ENCODE results near the gene CDC42EP3.
A peak's percentile ranks its signal among the peaks of the same experiment; 100 is the strongest.

The CDC42EP3 gene

GRCh38 chr2:37633845-37634244, 37.6 kb downstream of the CDC42EP3 start:
- DNase-seq: no peak

GRCh38 chr2:37633234-37633633, 38.2 kb downstream of the CDC42EP3 start:
- no peak for DNase-seq

GRCh38 chr2:37632310-37632709, 39.1 kb downstream of the CDC42EP3 start:
- no peak for DNase-seq

- DNase-seq: no peak
Observed at GRCh38 chr2:37631698-37632097, 39.7 kb downstream of the CDC42EP3 start.

DNA sequence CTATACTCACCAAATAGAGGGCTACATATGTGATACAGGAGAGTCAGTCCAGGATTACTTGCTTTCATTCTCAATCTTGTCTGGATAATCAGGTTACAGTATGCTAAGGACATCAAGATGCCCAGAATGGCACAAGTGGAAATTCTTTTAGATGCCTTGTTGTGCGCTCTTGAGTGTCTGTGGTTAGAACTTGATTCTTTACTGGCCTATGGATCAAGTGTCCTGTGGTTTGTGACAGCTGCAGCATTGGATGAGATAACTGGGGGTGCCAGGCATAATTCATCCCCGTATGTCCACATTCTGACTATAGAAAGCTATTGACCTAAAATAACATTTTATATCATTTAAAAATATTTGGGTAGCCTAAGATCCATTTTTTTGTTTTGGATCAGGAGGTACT, 40.1 kb downstream of the CDC42EP3 start:
- DNase-seq: no peak

GRCh38 chr2:37630776-37631175, 40.7 kb downstream of the CDC42EP3 start:
- DNase-seq: no peak

DNA sequence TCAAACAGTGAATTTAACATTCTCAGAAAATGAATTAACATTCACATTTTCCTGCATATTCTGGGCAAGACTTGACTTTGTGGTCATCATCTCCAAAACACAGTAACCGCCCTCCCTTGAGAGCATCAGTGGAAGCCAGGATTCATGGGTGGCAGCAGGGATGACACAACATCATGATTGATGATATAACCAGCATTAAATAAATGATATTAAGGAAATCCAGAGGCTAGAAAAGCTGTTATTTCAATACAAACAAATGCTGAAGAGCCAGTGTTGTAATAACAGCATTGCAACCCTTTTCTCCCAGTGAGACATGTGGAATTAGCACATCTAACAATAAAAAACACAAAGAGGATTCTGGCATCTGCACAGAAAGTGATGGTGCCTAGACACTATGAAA, 41.1 kb downstream of the CDC42EP3 start:
- no peak for DNase-seq

GRCh38 chr2:37629529-37629928, 41.9 kb downstream of the CDC42EP3 start:
- no peak for DNase-seq

DNA sequence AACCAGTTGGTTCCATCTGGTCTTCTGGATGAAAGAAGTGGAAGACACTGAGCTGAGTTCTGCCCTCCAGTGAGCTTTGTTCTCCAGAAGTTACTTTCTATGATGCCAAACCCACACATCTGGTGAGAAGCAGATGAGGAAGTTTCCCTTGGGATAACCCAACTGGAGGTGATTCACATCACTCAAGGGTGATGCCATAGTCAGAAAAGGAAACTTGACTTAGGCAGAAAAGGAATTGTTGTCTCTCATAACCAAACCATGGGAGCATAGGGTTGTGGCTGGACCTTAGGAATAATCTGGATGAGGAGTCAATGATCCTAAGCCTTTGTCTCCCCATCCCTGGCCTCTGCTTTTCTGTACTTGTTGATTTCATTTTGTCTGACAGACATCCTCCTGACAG, 43.7 kb downstream of the CDC42EP3 start:
- DNase-seq: no peak

- peak; percentile 70 for DNase-seq
Observed at GRCh38 chr2:37625796-37626571, 45.5 kb downstream of the CDC42EP3 start.

DNA sequence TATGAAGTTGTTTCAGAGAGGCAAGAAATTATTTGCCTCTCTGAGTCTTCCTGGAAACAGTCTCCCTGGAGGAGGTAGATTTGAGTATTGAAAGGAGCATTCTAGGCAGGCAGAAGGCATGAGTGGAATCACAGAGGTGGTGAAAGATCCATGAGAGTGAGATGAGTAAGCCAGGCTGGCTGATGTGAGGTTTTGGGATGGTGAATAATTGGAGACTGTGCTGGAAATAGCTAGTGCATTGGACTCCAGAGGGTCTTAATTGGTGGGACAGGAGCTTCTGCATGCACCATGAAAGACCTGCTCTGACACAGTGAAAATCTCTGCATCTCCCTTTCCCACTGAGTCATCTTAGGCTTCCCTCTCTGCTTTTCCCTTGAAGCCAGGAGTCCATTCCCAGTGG, 46.3 kb downstream of the CDC42EP3 start:
- no peak for DNase-seq

DNA sequence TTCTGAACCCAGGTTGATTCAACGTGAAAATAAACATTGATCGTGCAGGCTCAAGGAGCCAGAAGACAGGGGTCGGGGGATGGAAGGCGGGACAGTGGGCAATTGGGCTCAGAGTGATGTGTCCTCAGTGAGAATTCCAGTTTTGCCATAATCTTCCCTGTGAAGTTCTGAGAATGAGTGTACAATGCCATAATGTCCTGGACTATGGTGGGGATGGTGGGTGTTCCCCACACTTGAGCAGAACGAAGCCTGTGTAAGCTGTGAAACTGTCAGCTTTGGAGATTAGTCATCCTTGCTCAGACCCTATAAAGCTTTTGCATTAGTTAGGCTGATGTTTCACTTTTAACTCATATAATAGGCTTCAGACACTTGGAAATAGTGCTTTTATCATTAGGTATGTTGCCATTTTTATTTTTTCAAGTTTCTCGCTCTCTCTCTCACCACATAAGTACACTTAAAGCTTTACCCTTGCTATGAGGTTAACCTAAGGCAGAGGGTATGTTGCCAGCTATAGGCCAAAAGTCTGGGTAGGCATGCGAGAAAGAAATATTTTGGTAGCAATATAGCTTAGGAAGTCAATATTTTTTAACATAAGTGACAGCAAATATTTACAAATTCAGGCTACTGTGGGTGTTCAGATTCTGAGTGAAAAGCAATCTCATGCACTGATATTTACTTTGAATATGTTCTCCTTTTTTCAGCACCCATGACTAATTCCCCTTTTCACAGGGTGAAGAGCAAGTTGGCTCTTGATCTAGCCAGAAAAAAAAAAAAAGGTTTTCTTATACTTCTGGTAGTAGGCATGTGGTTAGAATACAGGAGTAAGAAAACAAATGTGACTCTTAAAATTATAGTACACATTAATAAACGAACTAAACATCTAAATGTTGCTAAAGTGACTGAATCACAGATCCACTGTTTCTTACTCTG, 47.2 kb downstream of the CDC42EP3 start:
- DNase-seq: peak; percentile 29

DNA sequence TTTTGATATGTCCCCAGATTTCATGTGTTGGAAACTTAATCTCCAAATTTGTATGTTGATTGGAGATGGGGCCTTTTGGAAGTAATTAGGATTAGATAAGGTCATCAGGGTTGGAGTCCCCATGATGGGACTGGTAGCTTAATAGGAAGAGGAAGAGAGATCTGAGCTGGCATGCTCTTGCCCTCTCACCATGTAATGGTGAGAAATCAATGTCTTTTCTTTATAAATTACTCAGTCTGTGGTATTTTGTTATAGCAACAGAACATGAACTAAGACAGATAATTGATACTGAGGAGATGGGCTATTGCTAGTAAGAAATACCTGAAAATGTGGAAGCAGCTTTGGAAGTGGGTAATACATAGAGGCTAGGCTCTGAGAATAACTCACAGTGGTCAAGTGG, 48.0 kb downstream of the CDC42EP3 start:
- DNase-seq: no peak

- DNase-seq: no peak
Observed at GRCh38 chr2:37622450-37623100, 48.9 kb downstream of the CDC42EP3 start.

- no peak for DNase-seq
Observed at GRCh38 chr2:37621199-37621598, 50.2 kb downstream of the CDC42EP3 start.

- no peak for DNase-seq
Observed at GRCh38 chr2:37619959-37620300, 51.5 kb downstream of the CDC42EP3 start.

DNA sequence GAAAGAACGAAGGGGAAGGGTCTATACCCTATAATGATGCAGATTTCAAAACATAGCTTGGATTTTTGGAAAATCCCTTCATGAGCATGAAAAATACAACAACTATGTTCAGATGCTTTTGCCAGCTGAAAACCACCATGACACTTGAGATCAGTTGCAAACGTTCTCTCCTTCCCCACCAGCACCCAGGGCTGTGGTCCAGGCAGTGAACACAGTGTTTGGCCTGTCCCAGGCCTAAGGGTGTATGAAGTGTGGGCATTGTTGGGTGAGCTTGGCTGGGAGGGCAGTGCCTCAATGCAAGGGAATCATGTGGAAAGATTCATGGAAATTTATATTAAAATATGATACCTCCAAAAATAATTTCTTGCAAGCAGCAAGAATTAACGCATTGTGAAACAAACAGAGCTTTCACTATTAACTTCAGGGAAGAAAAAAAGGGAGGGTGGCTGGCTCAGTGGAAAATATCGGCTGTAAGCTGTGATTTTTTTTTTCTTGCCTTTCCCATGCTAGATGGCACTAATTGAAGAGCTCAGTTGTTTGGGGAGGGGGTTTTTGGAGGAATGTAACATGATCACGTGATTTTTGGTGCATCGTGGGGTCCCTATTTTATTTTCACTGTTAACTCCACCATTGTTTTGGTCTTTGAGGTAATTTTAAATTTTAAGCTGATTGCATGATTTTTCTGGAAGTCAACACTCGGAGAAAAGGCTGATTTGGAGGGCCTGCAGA, 52.0 kb downstream of the CDC42EP3 start:
- no peak for DNase-seq

DNA sequence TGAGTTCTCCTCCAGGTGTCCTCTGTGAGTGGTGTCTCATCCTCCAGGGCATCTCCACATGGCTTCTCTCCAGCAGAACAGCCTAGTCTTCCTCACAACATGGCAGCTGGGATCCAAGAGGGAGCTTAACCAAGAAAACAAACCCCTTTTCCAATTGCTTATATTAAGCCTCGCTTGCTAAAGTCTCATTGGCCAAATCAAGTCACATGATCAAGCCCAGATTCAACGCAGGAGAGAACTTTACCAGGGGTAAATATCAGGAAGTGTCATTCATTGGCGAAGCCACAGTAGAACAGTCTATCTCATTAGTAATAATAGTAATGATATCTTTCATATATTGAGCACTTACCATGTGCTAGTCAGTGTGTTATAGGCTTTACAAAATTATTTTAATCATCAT, 53.1 kb downstream of the CDC42EP3 start:
- DNase-seq: no peak

DNA sequence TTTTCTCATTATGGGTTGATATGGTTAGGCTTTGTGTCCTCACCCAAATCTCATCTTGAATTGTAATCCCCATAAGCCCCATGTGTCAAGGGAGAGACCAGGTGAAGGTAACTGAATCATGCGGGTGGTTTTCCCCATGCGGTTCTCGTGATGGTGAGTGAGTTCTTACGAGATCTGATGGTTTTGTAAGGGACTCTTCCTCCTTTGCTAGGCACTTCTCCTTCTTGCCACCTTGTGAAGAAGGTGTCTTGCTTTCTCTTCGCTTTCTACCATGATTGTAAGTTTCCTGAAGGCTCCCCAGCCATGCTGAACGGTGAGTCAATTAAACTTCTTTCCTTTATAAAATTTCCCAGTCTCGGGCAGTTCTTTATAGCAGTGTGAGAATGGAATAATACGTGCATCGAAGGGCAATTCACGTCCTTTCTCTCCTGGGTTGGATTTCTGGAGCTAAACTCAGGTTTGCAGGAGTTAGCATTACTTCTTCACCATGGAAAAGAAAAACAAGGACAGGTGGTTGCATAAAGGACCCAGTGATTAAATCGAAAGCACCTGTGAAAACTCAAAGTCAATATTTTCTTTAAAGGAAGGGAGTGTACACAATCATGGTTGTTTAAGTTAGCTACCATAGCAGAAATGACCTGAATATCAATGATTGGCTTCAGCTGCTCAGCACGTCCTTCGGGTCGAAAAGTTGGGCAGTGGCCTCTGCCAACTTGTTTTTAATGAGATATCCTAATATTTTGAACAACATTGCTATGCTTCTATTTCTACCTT, 54.1 kb downstream of the CDC42EP3 start:
- DNase-seq: no peak

GRCh38 chr2:37616677-37617005, 54.8 kb downstream of the CDC42EP3 start:
- no peak for DNase-seq

DNA sequence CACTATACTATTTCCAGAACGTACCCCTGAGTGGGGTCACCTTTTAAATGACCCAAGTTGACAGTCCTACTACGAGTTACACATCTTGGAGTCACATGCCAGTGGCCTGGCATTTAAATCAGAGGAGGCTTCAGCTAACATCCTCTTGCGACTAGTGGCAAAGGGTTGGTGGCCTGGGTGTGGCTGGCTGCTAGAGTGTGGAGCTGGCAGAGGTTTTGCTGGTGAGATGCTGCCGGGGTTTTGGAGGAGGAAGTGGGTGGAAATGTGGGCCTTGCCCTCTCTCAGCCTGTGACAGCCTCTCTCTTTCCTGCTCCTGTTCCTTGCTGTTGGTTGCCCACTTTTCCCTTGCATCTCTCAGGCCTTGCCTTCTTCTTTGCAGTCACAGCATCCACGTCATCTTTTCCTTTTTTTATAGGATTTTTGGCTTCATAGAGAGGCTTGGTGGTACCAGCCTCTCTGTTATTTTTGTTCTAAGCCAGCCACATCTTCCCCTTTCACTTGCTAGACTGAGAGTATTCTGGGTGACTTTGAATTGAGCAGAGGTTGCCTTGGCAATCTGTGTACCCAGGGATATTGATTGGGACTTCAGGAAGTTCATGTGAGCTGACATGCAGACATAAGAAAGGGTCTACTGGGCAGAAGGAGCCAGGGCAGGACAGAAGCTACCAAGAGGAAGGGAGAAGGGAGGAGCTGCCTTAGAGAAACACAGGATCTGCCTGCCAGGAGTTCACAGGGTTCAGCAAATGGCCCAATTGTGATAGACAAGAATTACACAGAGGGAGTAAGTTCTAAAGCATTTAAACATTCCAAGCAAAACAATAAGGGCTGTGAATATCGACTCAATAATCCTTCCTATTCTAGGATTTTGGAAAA, 55.4 kb downstream of the CDC42EP3 start:
- DNase-seq: peak; percentile 76

All from activated gamma-delta T cell treated with Interleukin-2 at 50 U/mL for 16 hours (primary cell).